Activated T-helper 1 cell treated with Interleukin-2 at 50 U/mL for 16 hours (primary cell): ENCODE data around the gene EBNA1BP2.
"Not testable (repeated sequence)": the region's sequence is repeated elsewhere in the genome, so short reads cannot be mapped to it uniquely, and the experiment has no call there.

Experiments used
- DNase-seq: peaks from one replicate; pipeline ENCODE4 v3.0.0-alpha.2; 2020; ENCODE audit warnings: low read depth

Gene EBNA1BP2

DNA sequence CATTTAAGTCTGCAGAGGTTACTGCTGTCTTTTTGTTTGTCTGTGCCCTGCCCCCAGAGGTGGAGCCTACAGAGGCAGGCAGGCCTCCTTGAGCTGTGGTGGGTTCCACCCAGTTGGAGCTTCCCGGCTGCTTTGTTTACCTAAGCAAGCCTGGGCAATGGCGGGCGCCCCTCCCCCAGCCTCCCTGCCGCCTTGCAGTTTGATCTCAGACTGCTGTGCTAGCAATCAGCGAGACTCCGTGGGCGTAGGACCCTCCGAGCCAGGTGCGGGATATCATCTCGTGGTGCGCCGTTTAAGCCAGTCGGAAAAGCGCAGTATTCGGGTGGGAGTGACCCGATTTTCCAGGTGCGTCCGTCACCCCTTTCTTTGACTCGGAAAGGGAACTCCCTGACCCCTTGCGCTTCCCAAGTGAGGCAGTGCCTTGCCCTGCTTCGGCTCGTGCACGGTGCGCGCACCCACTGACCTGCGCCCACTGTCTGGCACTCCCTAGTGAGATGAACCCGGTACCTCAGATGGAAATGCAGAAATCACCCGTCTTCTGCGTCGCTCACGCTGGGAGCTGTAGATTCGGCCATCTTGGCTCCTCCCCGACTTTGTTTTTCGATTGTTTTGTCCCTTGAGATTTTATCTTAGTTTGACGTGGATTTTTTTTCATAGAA is 52.0 kb downstream of the EBNA1BP2 start:
- not testable (repeated sequence) for DNase-seq
